GM18868 (cell line): ENCODE results near the gene SFT2D1.
A peak's percentile ranks its signal among the peaks of the same experiment; 100 is the strongest.
"Not testable (repeated sequence)": the region's sequence is repeated elsewhere in the genome, so short reads cannot be mapped to it uniquely, and the experiment has no call there.

Source experiments
- ATAC-seq: cut with Tn5 transposase; IDR thresholded peaks from one replicate; pipeline ENCODE4 v1.9.1; 2021; ENCODE audit warnings: mild to moderate bottlenecking, moderate library complexity; ENCODE audit not compliant: unreplicated experiment

The SFT2D1 gene

GRCh38 chr6:166365221-166365620 is 22.9 kb upstream of the SFT2D1 start:
- no peak for ATAC-seq

GRCh38 chr6:166364456-166364855 is 22.1 kb upstream of the SFT2D1 start:
- no peak for ATAC-seq

DNA sequence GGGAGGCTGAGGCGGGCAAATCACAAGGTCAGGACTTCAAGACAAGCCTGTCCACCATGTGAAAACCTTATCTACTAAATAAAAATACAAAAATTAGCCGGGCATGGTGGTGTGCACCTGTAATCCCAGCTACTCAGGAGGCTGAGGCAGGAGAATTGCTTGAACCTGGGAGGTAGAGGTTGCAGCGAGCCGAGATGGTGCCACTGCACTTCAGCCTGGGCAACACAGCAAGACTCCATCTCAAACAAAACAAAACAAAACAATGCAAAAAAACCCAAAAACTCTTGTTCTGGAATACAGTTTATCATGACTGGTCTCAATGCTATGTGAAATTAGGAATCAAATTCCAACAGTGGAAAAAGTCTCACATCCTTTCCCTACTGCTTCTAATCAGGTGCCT is 20.1 kb upstream of the SFT2D1 start:
- ATAC-seq: not testable (repeated sequence)

- no peak for ATAC-seq
These were observed 18.7 kb upstream of the SFT2D1 start for GRCh38 chr6:166361077-166361429.

- ATAC-seq: no peak
These were observed 18.1 kb upstream of the SFT2D1 start for GRCh38 chr6:166360243-166361076.

DNA sequence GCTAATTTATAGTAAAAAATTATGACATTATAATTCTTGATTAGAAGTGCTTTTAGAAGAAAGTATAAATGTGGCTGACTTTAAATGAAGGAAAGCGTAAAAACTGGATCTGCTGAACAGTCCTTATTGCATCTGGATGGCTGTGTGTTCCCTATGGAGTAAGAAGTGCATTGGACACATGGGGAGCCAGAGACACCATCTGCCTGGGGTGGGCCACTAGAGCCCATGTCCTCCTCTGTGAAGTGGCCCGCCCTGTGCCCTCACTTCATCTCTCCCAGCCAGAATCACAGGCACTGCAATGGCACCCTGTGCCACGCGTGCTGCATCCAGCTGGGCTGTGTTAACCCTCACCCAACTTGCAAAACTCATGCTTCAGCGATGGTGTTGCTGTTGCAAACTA is 13.2 kb upstream of the SFT2D1 start:
- no peak for ATAC-seq

DNA sequence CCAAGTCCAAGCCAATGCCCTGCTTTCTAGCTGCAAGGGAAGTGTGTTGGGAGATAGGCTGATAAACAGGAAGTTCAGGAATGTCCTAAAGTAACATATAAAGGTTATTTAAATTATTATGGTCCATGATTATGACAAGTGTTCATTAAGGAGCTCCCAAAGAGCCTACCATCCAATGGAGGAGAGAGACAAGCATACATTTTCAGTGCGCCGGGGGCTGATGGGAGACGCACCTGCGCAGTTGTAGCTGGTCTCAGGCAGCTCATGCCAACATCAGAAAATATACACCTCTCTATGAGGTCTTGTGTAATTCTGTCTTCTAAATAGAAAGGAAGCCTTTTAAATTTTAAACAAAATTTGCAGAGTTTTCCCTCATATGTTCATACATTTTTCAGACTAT is 12.6 kb upstream of the SFT2D1 start:
- ATAC-seq: no peak

- ATAC-seq: no peak
These were observed 11.8 kb upstream of the SFT2D1 start for GRCh38 chr6:166354143-166354542.

DNA sequence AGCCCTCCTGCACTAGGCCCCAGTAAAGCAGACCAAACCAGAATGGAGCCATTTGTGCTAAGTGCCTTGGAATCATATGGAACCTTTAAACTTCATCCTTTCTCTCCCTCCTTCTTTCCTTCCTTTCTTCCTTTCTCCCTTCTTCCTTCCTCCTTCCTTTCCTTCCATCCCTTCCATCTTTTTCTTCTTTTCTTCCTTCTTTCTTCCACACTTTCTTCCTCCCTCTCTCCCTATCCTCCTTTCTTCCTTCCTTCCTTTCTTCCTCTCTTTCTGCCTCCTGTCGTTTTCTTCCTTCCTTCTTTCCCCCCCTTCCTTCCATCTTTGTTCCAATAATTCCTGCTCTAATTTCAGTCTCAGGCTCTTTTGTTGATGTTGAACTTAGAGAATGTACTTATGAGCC is 11.2 kb upstream of the SFT2D1 start:
- ATAC-seq: no peak

DNA sequence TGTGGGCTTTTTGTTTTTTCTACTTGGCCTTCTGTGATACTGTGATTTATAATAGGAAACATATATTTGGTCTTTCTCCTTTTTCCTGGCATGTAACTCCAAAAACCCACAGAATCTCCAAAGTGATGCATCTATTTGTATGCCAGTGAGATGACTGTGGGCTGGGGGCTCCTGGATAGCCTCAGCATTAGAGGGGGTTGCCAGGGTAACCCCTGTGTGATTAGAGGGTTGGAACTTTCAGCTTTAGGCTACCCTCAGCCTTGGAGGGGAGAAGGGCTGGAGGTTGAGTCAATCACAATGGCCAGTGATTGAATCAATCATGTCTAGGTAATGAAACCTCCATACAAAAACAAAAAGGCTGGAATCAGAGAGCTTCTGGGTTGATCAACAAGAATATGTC is 10.6 kb upstream of the SFT2D1 start:
- no peak for ATAC-seq

GRCh38 chr6:166351715-166352285 is 9.5 kb upstream of the SFT2D1 start:
- ATAC-seq: peak; percentile 96

- no peak for ATAC-seq
These were observed 6.1 kb upstream of the SFT2D1 start for GRCh38 chr6:166348305-166348949.

GRCh38 chr6:166346965-166347364 is 4.6 kb upstream of the SFT2D1 start:
- ATAC-seq: no peak

DNA sequence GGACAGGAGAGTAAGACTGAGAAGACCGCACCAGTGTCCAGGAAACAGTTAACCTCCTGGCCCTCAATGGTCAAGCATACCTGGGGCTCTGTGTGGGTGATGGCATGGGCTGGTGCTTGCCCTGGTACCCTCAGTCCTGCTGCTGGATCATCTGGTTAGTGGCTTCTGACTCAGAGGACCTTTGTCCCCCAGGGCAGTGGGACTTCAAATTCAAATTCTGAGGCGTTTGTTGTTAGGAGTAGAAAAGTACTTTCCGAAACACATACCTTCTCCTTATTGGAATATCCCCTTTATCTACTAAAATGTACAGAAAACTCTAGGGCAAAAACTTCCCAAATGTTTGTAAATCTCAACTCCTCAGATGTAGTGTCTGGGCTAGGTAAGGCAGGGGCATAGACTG is 4.1 kb upstream of the SFT2D1 start:
- ATAC-seq: no peak

DNA sequence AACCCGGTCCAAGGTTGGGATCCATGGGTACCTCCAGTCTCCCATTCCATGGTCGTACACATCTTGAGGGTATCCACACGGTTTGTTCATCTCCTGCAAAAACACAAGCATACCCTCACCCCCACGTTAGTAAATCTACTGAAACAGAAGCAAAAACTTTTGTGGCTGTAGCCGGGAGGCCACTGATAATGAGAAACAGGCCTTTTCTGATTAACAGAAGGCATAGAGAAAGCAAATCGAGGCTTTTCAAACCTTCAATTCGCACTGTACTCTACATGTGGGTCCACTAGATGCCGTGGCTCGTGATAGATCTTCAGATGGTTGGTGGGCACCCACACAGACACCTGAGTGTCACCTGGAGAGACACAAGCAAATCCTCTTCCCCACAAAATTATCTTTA is 3.3 kb upstream of the SFT2D1 start:
- not testable (repeated sequence) for ATAC-seq

DNA sequence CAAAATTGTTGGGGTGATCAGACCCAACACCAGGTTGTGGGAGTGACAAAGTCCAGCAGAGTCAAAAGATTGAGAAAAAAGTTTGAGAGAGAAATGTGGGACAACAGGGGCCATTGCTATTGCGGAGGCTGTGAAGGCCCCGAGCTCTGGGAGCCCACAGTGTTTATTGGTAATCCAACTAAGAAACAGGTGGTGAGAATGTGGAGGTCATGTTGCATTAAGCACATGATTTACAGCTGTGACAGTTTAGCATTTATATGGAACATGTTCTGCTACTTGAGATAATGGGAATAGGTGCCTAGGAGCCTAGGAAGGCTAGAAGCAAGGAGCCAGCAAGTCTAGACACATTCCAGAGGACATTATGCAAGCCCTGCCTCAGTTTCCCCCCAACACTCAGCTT is 2.6 kb upstream of the SFT2D1 start:
- not testable (repeated sequence) for ATAC-seq

GRCh38 chr6:166344240-166344639 is 1.9 kb upstream of the SFT2D1 start:
- no peak for ATAC-seq

DNA sequence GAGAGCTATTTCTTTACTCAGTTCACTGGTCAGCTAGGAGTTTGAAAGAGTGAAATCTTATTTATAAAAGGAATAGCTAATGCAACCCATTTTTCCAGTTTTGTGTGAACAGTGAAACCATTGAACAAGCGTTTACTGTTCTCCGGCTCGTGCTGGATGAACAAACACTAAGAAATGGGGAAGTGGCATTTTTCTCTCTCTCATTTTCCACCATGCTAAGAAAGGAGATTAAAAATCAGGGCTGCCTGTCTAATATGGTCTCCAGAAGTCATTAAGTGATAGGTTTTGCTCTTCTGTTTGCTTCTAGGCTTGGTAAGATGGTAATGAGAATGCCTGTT is 774 bp upstream of the SFT2D1 start:
- peak; percentile 30 for ATAC-seq

DNA sequence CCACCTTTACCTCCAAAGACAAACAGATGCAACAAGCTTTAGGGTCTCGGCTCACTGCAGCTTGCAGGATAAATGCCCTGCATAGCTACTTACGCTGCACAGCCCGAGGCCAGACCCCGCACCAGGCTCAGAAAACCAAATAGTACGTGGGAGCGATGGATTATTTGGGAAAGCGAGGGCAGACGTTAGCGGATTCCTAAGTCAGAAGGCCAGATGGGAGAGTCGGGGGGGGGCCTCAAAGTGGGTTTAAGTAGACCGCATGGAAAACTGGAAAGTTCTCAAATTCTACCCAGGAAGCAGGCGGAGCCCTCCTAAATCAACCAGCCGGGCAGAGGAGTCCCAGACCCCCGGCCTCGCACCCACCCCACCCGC is 382 bp downstream of the SFT2D1 start:
- ATAC-seq: no peak

- ATAC-seq: no peak
These were observed 881 bp downstream of the SFT2D1 start for GRCh38 chr6:166341464-166341863.

- ATAC-seq: no peak
These were observed 3.5 kb downstream of the SFT2D1 start for GRCh38 chr6:166338854-166339253.

GRCh38 chr6:166336847-166337246 is 5.5 kb downstream of the SFT2D1 start:
- no peak for ATAC-seq
